Endothelial cell of coronary artery (primary cell): ENCODE data around the gene CD300LF. TPM values are rescaled to one million over a fixed set of nuclear protein-coding genes. Genes with fewer than 3 reads are reported as not detected.

Source experiments
- total RNA-seq: library from RNA; depleted of rRNA; stranded (reverse); fragments of >200 nt; gene quantifications from 2 replicates; pipeline ENCODE4 v1.2.3, GENCODE V29; 2014

The CD300LF gene
- not detected in 2 replicates for total RNA-seq

DNA sequence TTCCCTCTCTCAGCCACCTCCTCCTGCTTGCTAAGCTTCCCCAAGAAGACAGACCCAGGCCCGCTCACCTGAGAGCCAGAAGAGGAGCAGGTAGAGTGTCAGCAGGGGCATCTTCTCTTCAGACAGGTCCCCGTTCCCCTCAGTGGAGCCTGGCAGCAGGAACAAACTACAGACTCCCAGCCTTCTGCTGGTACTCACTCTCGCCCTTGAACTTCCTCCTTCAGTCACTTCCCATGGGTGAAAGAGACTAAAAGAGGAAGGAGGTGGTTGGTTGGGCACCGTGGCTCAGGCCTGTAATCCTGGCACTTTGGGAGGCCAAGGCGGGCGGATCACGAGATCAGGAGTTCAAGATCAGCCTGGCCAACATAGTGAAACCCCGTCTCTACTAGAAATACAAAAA, at the start of gene CD300LF:
Gene CD300LF, minus strand, starts transcription at position 168 of the 400 bp plus-strand sequence. Its CDS starts 57 bp downstream, at position 111.

DNA sequence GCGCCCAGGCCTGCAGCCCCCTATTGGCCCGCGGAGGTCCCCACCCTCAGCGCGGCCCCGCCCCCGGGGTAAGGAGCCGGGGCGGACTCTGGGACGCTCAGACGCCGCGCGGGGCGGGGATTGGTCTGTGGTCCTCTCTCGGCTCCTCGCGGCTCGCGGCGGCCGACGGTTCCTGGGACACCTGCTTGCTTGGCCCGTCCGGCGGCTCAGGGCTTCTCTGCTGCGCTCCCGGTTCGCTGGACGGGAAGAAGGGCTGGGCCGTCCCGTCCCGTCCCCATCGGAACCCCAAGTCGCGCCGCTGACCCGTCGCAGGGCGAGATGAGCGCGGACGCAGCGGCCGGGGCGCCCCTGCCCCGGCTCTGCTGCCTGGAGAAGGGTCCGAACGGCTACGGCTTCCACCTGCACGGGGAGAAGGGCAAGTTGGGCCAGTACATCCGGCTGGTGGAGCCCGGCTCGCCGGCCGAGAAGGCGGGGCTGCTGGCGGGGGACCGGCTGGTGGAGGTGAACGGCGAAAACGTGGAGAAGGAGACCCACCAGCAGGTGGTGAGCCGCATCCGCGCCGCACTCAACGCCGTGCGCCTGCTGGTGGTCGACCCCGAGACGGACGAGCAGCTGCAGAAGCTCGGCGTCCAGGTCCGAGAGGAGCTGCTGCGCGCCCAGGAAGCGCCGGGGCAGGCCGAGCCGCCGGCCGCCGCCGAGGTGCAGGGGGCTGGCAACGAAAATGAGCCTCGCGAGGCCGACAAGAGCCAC, 36.0 kb upstream of the CD300LF start, which contains the start of gene NHERF1:
Gene NHERF1, plus strand, starts transcription at position 100 of the 750 bp plus-strand sequence. Its CDS starts 219 bp downstream, at position 319.

DNA sequence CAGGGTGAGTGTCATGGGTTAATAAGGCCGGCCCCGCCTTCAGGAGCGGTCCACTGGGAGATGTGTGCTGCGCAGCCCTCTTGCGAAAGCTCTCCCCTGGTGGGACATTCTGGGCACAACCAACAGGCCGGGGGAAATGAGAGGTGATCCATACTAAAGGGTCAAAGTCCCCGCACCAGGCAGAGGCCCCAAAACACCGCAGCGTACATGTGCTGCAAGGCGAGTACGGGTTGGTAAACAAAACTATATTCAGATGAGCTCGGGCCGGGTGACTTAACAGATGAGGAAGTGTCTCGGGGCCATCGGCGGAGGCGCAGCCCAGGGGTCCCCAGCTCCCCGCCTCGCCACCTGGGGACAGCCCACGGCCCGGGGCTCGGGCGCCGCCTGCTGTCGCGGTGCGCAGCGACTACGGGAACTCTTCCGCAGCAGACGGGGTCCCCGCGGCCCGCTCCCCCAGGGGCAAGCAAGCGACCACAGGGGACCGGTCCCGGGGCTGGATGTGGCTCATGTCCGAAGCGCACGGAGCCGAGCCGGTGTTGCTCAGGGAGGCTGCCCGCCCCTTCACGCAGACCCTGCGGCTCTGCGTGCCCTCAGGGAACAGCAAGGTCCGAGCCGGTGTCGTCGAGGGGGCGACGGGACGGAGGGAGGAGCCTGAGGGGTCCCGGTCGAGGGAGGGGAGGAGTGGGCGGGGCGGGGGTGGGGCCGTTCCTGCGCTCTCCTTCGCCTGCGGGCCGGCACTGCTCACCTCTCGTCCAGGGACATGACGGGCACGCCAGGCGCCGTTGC, 24.0 kb upstream of the CD300LF start, which contains the start of gene RAB37:
Gene RAB37, plus strand, starts transcription at position 744 of the 786 bp plus-strand sequence. Its CDS starts 17 bp downstream, at position 761.

Other genes starting within 250 kb of the CD300LF start
- gene CD300A, start 246.3 kb downstream of the CD300LF start, total RNA-seq: not detected in 2 replicates
- not detected in 2 replicates for gene CD300LB, start 181.4 kb downstream of the CD300LF start, total RNA-seq
- gene CD300C, start 166.8 kb downstream of the CD300LF start, total RNA-seq: not detected in 2 replicates
- not detected in 2 replicates for gene CD300H, start 145.4 kb downstream of the CD300LF start, total RNA-seq
- gene CD300LD, start 120.6 kb downstream of the CD300LF start, total RNA-seq: not detected in 2 replicates
- not detected in 2 replicates for gene CD300E, start 89.2 kb downstream of the CD300LF start, total RNA-seq
- gene RAB37, start 24.3 kb upstream of the CD300LF start, total RNA-seq: 0.19 and 0.27 TPM in 2 replicates
- gene NHERF1, start 35.7 kb upstream of the CD300LF start, total RNA-seq: 6.7 and 8.2 TPM in 2 replicates
- gene NAT9, start 63.4 kb upstream of the CD300LF start, total RNA-seq: 27.5 and 37.6 TPM in 2 replicates
- gene GRIN2C, start 147.0 kb upstream of the CD300LF start, total RNA-seq: 0.09 and 0.19 TPM in 2 replicates
- gene FDXR, start 160.1 kb upstream of the CD300LF start, total RNA-seq: 38.9 and 64.7 TPM in 2 replicates
- not detected in 2 replicates for gene FADS6, start 180.7 kb upstream of the CD300LF start, total RNA-seq
- not detected in 2 replicates for gene USH1G, start 210.3 kb upstream of the CD300LF start, total RNA-seq
- gene OTOP2, start 211.3 kb upstream of the CD300LF start, total RNA-seq: not detected in 2 replicates
- gene OTOP3, start 223.0 kb upstream of the CD300LF start, total RNA-seq: not detected in 2 replicates